HG03045 (cell line): ENCODE measurements around the gene S100A9.

Experiments
- ATAC-seq: cut with Tn5 transposase; IDR thresholded peaks from one replicate; pipeline ENCODE4 v1.9.1; 2021; ENCODE audit warnings: mild to moderate bottlenecking, moderate library complexity; ENCODE audit not compliant: unreplicated experiment

The S100A9 gene

GRCh38 chr1:153359241-153359640 lies 1.6 kb downstream of the S100A9 start:
- ATAC-seq: no peak

- no peak for ATAC-seq
Observed at GRCh38 chr1:153360190-153360589, 2.5 kb downstream of the S100A9 start.

- no peak for ATAC-seq
Observed at GRCh38 chr1:153360592-153361479, 3.2 kb downstream of the S100A9 start.

GRCh38 chr1:153361480-153362109 lies 3.9 kb downstream of the S100A9 start:
- no peak for ATAC-seq

- ATAC-seq: no peak
Observed at GRCh38 chr1:153362187-153362775, 4.6 kb downstream of the S100A9 start.

- no peak for ATAC-seq
Observed at GRCh38 chr1:153363641-153364040, 6.0 kb downstream of the S100A9 start.

GRCh38 chr1:153364156-153364555 lies 6.5 kb downstream of the S100A9 start:
- ATAC-seq: no peak

- no peak for ATAC-seq
Observed at GRCh38 chr1:153364766-153365666, 7.4 kb downstream of the S100A9 start.

GRCh38 chr1:153365696-153366095 lies 8.0 kb downstream of the S100A9 start:
- ATAC-seq: no peak

- ATAC-seq: no peak
Observed at GRCh38 chr1:153366261-153366660, 8.6 kb downstream of the S100A9 start.

- no peak for ATAC-seq
Observed at GRCh38 chr1:153367090-153367489, 9.4 kb downstream of the S100A9 start.

GRCh38 chr1:153368495-153368894 lies 10.8 kb downstream of the S100A9 start:
- ATAC-seq: no peak

- no peak for ATAC-seq
Observed at GRCh38 chr1:153370146-153370545, 12.5 kb downstream of the S100A9 start.

- no peak for ATAC-seq
Observed at GRCh38 chr1:153371231-153371630, 13.6 kb downstream of the S100A9 start.

GRCh38 chr1:153372571-153372970 lies 14.9 kb downstream of the S100A9 start:
- no peak for ATAC-seq

- ATAC-seq: no peak
Observed at GRCh38 chr1:153374071-153374470, 16.4 kb downstream of the S100A9 start.

- no peak for ATAC-seq
Observed at GRCh38 chr1:153375511-153375910, 17.9 kb downstream of the S100A9 start, which contains the start of gene S100A12. S100A12 (minus strand) TSS chr1:153375621; CDS start chr1:153374592, 1,029 bp downstream.

GRCh38 chr1:153379591-153379990 lies 21.9 kb downstream of the S100A9 start:
- no peak for ATAC-seq

- ATAC-seq: no peak
Observed at GRCh38 chr1:153380711-153381110, 23.1 kb downstream of the S100A9 start.

- ATAC-seq: no peak
Observed at GRCh38 chr1:153384958-153385580, 27.4 kb downstream of the S100A9 start.
